Mesendoderm (in vitro differentiated cells): ENCODE results near the gene SLC44A3.

Experiments
- DNase-seq: peaks from one replicate; pipeline ENCODE4 v3.0.0; 2013
- H2AK5ac ChIP-seq: 2 replicates; pipeline ENCODE4 v1.6.1; 2013; ENCODE audit warnings: low read length, inconsistent platforms
- H2BK120ac ChIP-seq: 2 replicates; pipeline ENCODE4 v1.6.1; 2013; ENCODE audit warnings: low read depth, mild to moderate bottlenecking, low read length, moderate library complexity, mixed read lengths
- H2BK15ac ChIP-seq: replicated peaks from 2 replicates; pipeline ENCODE4 v1.6.1; 2013; ENCODE audit warnings: low read depth, mild to moderate bottlenecking, moderate library complexity
- H2BK5ac ChIP-seq: 2 replicates; pipeline ENCODE4 v1.6.1; 2013; ENCODE audit warnings: low read length, inconsistent platforms
- H3K18ac ChIP-seq: 2 replicates; pipeline ENCODE4 v1.6.1; 2013; ENCODE audit warnings: mild to moderate bottlenecking, low read length, mixed read lengths
- H3K23ac ChIP-seq: one replicate; pipeline ENCODE4 v1.6.1; 2013; ENCODE audit warnings: low read length
- H3K27ac ChIP-seq: 2 replicates; pipeline ENCODE4 v1.5.1; 2013; ENCODE audit warnings: low read depth, mild to moderate bottlenecking, inconsistent platforms, low read length, moderate library complexity
- H3K27me3 ChIP-seq: 2 replicates; pipeline ENCODE4 v1.6.1; 2013; ENCODE audit warnings: low read length, control low read depth, mild to moderate bottlenecking, inconsistent platforms; ENCODE audit not compliant: insufficient read depth, poor library complexity
- H3K36me3 ChIP-seq: 2 replicates; pipeline ENCODE4 v1.6.1; 2013; ENCODE audit warnings: low read length, inconsistent platforms; ENCODE audit not compliant: control insufficient read depth, insufficient read depth
- H3K4ac ChIP-seq: one replicate; pipeline ENCODE4 v1.6.1; 2013; ENCODE audit warnings: low read depth, mild to moderate bottlenecking, low read length, moderate library complexity
- H3K4me1 ChIP-seq: 2 replicates; pipeline ENCODE4 v1.6.1; 2013; ENCODE audit warnings: low read depth, low read length, inconsistent platforms; ENCODE audit not compliant: control insufficient read depth
- H3K4me2 ChIP-seq: 2 replicates; pipeline ENCODE4 v1.6.1; 2013; ENCODE audit warnings: low read length
- H3K4me3 ChIP-seq: 2 replicates; pipeline ENCODE4 v1.5.1; 2013; ENCODE audit warnings: mild to moderate bottlenecking, low read length
- H3K56ac ChIP-seq: one replicate; pipeline ENCODE4 v1.6.1; 2013; ENCODE audit warnings: low read length
- H3K79me1 ChIP-seq: 2 replicates; pipeline ENCODE4 v1.6.1; 2013; ENCODE audit warnings: low read length, inconsistent platforms
- H3K79me2 ChIP-seq: 2 replicates; pipeline ENCODE4 v1.6.1; 2013; ENCODE audit warnings: mild to moderate bottlenecking, low read length; ENCODE audit not compliant: control insufficient read depth, insufficient read depth
- H3K9ac ChIP-seq: 2 replicates; pipeline ENCODE4 v1.6.1; 2013; ENCODE audit warnings: low read length, inconsistent platforms
- H4K5ac ChIP-seq: one replicate; pipeline ENCODE4 v1.6.1; 2013; ENCODE audit warnings: low read length
- H4K8ac ChIP-seq: one replicate; pipeline ENCODE4 v1.6.1; 2013; ENCODE audit warnings: low read depth, mild to moderate bottlenecking, control low read depth, low read length, moderate library complexity
- WGBS: extraction: QIAGEN DNeasy Blood & Tissue Kit; methylation state at CpG from one replicate; pipeline ENCODE4 v1.1.7; 2013; ENCODE audit warnings: low lambda C conversion rate, missing lambda C conversion rate; ENCODE audit not compliant: insufficient coverage; ENCODE audit errors: extremely low coverage; 5-methylcytosine and 5-hydroxymethylcytosine counted together

The SLC44A3 gene

DNA sequence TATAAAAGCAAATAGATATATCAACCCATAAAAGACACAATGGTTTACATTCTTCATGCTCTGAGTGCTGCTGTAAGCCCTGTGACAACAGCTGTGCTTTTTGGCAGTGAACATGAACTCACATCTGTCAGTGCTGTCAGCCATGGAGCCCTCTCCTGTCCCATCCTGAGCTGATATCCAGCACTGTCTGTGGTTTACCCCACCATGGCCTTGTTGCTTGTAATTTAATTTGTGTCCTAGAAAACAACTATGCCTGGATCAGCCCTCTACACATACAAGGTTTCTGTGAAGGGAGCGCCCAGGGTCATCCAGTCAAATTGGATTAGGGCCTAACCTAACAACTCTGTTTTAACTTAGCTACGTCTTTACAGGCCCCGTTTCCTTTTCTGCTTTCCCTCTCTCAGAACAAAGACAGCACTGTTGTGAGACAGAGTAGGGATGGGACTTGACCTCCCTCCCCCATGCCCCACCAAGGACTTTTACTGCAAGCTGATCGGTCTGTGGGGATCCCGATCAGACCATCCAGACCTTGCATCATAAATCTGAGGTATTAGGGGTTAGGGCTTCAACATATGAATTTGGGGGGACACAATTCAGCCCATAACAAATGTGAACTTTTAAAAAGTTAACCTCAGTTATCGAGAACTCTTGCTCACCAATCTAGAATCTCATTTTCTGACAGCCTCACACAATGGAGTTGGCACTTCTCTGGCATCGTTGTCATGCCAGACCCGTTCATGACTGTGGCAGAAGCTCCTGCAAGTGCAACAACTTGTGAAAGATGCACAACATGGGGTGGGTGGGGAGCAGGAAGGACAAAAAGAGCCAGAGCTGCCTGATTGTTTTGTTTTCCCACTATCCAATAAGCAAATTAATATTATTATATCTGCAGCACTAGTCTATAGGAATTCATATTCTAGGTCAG is 16.4 kb upstream of the SLC44A3 start:
- WGBS: no CpG with 5 or more reads among the region's 8 CpGs
- Histone ChIP-seq H3K4me3 (no peak overlapping the region), H3K56ac (peak overlapping the region; percentile 3), H4K8ac (no peak overlapping the region), H2BK15ac (no peak overlapping the region), H3K79me1 (no peaks in the 10 kb centered on the region), H3K4ac (no peak overlapping the region), H3K23ac (no peak overlapping the region), H3K9ac (no peak overlapping the region), H2AK5ac (no peak overlapping the region), H3K27ac (no peak overlapping the region), H3K27me3 (no peaks in the 10 kb centered on the region), H3K79me2 (no peaks in the 10 kb centered on the region), H3K4me2 (no peak overlapping the region), H3K36me3 (no peaks in the 10 kb centered on the region), H2BK5ac (no peak overlapping the region), H2BK120ac (no peak overlapping the region), H3K4me1 (peaks cover 3% of the 10 kb centered on the region), H3K18ac (no peak overlapping the region), H4K5ac (no peak overlapping the region)
- DNase-seq: peak; percentile 24

DNA sequence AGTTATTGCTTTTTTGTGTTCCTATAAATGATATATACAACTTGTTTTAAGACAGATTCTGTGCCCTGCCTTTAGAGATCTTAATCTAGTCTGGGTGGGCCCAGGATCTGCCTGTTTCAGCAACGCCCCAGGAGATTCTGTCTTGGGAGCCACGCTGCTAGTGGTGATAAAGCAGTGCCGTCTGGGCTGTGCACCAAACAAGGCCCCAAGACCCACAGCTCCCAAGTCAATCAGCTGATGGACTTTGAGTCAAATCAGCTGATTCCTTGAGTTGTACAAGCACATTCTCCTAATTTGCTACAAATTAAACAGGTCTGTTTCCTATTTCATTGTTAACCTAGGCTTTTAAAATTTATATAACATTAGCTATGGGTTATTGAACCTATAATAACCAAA is 15.7 kb upstream of the SLC44A3 start:
- Histone ChIP-seq H2BK15ac (no peak overlapping the region), H2AK5ac (no peak overlapping the region), H4K5ac (no peak overlapping the region), H4K8ac (no peak overlapping the region), H2BK5ac (no peak overlapping the region), H3K4ac (no peak overlapping the region), H3K27ac (no peak overlapping the region), H3K4me3 (no peak overlapping the region), H2BK120ac (no peak overlapping the region), H3K18ac (no peak overlapping the region), H3K27me3 (no peaks in the 10 kb centered on the region), H3K79me2 (no peaks in the 10 kb centered on the region), H3K23ac (no peak overlapping the region), H3K36me3 (no peaks in the 10 kb centered on the region), H3K9ac (no peak overlapping the region), H3K56ac (no peak overlapping the region), H3K4me2 (no peak overlapping the region), H3K79me1 (no peaks in the 10 kb centered on the region), H3K4me1 (peaks cover 3% of the 10 kb centered on the region)
- DNase-seq: no peak
- WGBS: no CpG with 5 or more reads among the region's 3 CpGs

DNA sequence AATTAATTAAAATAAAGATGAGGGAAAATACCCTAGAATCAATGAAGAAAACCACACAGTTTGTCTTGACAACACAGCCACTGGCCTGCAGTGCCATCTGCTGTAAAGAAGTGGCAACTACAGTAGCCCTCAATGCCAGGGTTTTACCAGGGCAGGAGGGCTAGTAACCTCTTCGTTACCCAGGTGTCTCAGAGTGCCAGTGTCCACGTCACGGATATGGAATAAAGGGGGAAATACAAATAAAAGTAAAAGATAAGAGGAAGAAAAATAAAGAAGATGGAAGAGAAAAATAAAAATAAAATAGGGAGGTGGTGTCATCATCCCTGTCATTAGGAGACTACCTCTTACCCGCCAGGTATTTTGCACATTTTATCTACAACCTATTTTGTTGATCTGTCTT is 14.2 kb upstream of the SLC44A3 start:
- Histone ChIP-seq H3K9ac (no peak overlapping the region), H2AK5ac (no peak overlapping the region), H3K4me3 (no peak overlapping the region), H3K56ac (no peak overlapping the region), H4K5ac (no peak overlapping the region), H4K8ac (no peak overlapping the region), H2BK5ac (no peak overlapping the region), H3K23ac (no peak overlapping the region), H2BK15ac (no peak overlapping the region), H3K79me1 (no peaks in the 10 kb centered on the region), H3K4ac (no peak overlapping the region), H3K36me3 (no peaks in the 10 kb centered on the region), H3K4me1 (peaks cover 3% of the 10 kb centered on the region), H3K27ac (no peak overlapping the region), H3K18ac (no peak overlapping the region), H3K4me2 (no peak overlapping the region), H3K79me2 (no peaks in the 10 kb centered on the region), H3K27me3 (no peaks in the 10 kb centered on the region), H2BK120ac (no peak overlapping the region)
- WGBS: no CpG with 5 or more reads among the region's 4 CpGs
- DNase-seq: peak; percentile 60

DNA sequence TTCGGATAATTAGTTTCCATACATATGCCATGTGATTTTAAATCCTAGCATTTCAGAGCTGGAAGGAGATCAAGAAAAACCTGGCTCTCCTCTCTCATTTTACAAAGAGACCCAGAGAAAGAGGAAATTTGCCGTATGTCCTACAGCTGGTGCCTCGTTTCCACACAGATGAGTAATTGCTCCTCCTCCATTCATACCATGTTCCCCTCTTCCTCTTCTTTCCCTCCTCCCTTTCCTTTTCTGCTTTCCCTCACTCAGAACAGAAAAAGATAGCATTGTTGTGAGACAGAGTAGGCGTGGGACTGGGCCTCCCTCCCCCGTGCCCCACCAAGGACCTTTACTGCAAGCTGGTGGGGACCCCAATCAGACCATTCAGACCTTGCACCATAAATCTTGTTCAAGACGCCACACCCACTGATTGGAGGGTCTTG is 13.7 kb upstream of the SLC44A3 start:
- no peak overlapping the region for H3K56ac ChIP-seq

DNA sequence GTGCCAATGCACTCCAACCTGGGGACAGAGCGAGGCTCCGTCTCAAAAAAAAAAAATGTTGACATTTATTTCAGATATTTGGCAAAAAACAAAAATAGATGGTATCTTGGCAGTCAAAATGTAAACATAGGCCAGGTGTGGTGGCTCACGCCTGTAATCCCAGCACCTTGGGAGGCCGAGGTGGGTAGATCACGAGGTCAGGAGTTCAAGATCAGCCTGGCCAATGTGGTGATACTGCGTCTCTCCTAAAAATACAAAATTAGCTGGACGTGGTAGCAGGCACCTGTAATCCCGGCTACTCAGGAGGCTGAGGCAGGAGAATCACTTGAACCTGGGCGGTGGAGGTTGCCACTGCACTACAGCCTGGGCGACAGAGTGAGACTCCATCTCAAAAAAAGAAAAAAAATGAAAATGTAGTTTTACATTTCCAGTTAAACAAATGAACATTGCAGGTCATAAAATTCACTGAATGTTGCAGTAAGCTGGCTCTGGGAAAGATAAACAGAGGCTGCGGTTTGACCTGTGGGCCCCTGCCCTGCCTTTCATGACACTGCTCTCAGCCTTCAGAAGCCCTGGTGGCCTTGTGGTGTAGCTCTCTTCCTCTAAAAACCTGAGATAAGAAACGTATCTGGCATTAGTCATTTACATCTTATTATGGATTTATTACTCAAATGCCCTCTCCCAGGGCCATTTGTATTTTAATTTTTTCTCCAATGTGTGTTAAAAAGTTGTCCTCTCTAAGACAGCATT is 12.2 kb upstream of the SLC44A3 start:
- Histone ChIP-seq H3K56ac (no peak overlapping the region), H3K18ac (no peak overlapping the region), H3K9ac (no peak overlapping the region), H2BK15ac (no peak overlapping the region), H2BK120ac (no peak overlapping the region), H3K27ac (no peak overlapping the region), H3K79me2 (no peaks in the 10 kb centered on the region), H4K5ac (no peak overlapping the region), H3K4me2 (no peak overlapping the region), H4K8ac (no peak overlapping the region), H3K4me3 (no peak overlapping the region), H3K36me3 (no peaks in the 10 kb centered on the region), H3K79me1 (no peaks in the 10 kb centered on the region), H3K4ac (no peak overlapping the region), H3K27me3 (no peaks in the 10 kb centered on the region), H2BK5ac (no peak overlapping the region), H3K4me1 (peaks cover 3% of the 10 kb centered on the region), H2AK5ac (no peak overlapping the region), H3K23ac (no peak overlapping the region)
- no CpG with 5 or more reads among the region's 12 CpGs for WGBS
- DNase-seq: no peak

More for the DNA sequence above, 13.7 kb upstream of the SLC44A3 start:
- no peak overlapping the region for H3K27ac ChIP-seq
- H2BK120ac ChIP-seq: no peak overlapping the region
- H4K5ac ChIP-seq: no peak overlapping the region
- no peak overlapping the region for H2AK5ac ChIP-seq
- no peaks in the 10 kb centered on the region for H3K27me3 ChIP-seq
- no peak overlapping the region for H3K4me2 ChIP-seq
- no peaks in the 10 kb centered on the region for H3K36me3 ChIP-seq
- no peak overlapping the region for H2BK15ac ChIP-seq
- H3K9ac ChIP-seq: peak overlapping the region; percentile 12
- H3K79me2 ChIP-seq: no peaks in the 10 kb centered on the region
- no peak overlapping the region for H3K4me3 ChIP-seq
- no peak overlapping the region for H4K8ac ChIP-seq
- H3K4me1 ChIP-seq: peaks cover 3% of the 10 kb centered on the region
- H2BK5ac ChIP-seq: no peak overlapping the region
- no CpG with 5 or more reads among the region's 6 CpGs for WGBS
- H3K23ac ChIP-seq: no peak overlapping the region
- no peak for DNase-seq
- no peak overlapping the region for H3K4ac ChIP-seq
- H3K79me1 ChIP-seq: no peaks in the 10 kb centered on the region
- no peak overlapping the region for H3K18ac ChIP-seq
